GM23248 (cell line): ENCODE results near the gene APBA1. TPM values are rescaled to one million over a fixed set of nuclear protein-coding genes. Genes with fewer than 3 reads are reported as not detected.
A peak's percentile ranks its signal among the peaks of the same experiment; 100 is the strongest.
"Not testable (repeated sequence)": the region's sequence is repeated elsewhere in the genome, so short reads cannot be mapped to it uniquely, and the experiment has no call there.

Experiments
- DNase-seq: peaks from one replicate; pipeline ENCODE4 v3.0.0-alpha.2; 2015
- H2AFZ ChIP-seq: fragments of 200-600 bp; sonication (generic); 2 replicates; pipeline ENCODE4 v1.6.1; 2016; ENCODE audit warnings: antibody characterized with exemption
- H3F3A ChIP-seq: fragments of 200-600 bp; sonication (generic); 2 replicates; pipeline ENCODE4 v1.6.1; 2016; ENCODE audit warnings: mild to moderate bottlenecking, antibody characterized with exemption, mixed run types; ENCODE audit not compliant: insufficient read depth
- H3K27ac ChIP-seq: fragments of 200-600 bp; sonication (generic); 2 replicates; pipeline ENCODE4 v1.5.1; 2016; ENCODE audit warnings: mild to moderate bottlenecking
- H3K27me3 ChIP-seq: fragments of 200-600 bp; sonication (generic); replicated peaks from 2 replicates; pipeline ENCODE4 v1.6.1; 2016; ENCODE audit warnings: mild to moderate bottlenecking; ENCODE audit not compliant: insufficient read depth
- H3K36me3 ChIP-seq: fragments of 200-600 bp; sonication (generic); 2 replicates; pipeline ENCODE4 v1.6.1; 2016; ENCODE audit warnings: low read depth, mild to moderate bottlenecking
- H3K4me1 ChIP-seq: fragments of 200-600 bp; sonication (generic); 2 replicates; pipeline ENCODE4 v1.6.1; 2016; ENCODE audit warnings: mild to moderate bottlenecking; ENCODE audit not compliant: insufficient read depth
- H3K4me2 ChIP-seq: fragments of 200-600 bp; sonication (generic); one replicate; pipeline ENCODE4 v1.6.1; 2016; ENCODE audit warnings: mild to moderate bottlenecking; ENCODE audit not compliant: unreplicated experiment
- H3K4me3 ChIP-seq: fragments of 200-600 bp; sonication (generic); 2 replicates; pipeline ENCODE4 v1.5.1; 2016; ENCODE audit warnings: mild to moderate bottlenecking
- H3K79me2 ChIP-seq: fragments of 200-600 bp; sonication (generic); 2 replicates; pipeline ENCODE4 v1.6.1; 2016; ENCODE audit warnings: mild to moderate bottlenecking; ENCODE audit not compliant: insufficient read depth
- H3K9ac ChIP-seq: fragments of 200-600 bp; sonication (generic); 2 replicates; pipeline ENCODE4 v1.6.1; 2016; ENCODE audit warnings: mild to moderate bottlenecking
- H3K9me2 ChIP-seq: fragments of 200-600 bp; sonication (generic); 2 replicates; pipeline ENCODE4 v1.6.1; 2016; ENCODE audit warnings: mixed run types, mild to moderate bottlenecking, moderate library complexity; ENCODE audit not compliant: insufficient read depth
- H3K9me3 ChIP-seq: fragments of 200-600 bp; sonication (generic); one replicate; pipeline ENCODE4 v1.6.1; 2017; ENCODE audit warnings: low read depth
- H4K20me1 ChIP-seq: fragments of 200-600 bp; sonication (generic); 2 replicates; pipeline ENCODE4 v1.6.0; 2016; ENCODE audit not compliant: insufficient read depth
- EZH2 ChIP-seq: fragments of 200-600 bp; sonication (generic); IDR thresholded peaks from 2 replicates; pipeline ENCODE4 v1.6.1; 2018; ENCODE audit warnings: antibody characterized with exemption, mild to moderate bottlenecking; ENCODE audit not compliant: insufficient read depth, poor library complexity, severe bottlenecking
- EZH2phosphoT487 ChIP-seq: fragments of 200-600 bp; sonication (generic); IDR thresholded peaks from 2 replicates; pipeline ENCODE4 v1.6.1; 2018; ENCODE audit warnings: antibody characterized with exemption, moderate library complexity, mild to moderate bottlenecking, low read depth; ENCODE audit not compliant: insufficient read depth
- WGBS, 2 experiments: methylation state at CpG; one replicate each; pipeline ENCODE4 v1.1.6; 2015 to 2017; ENCODE audit warnings: low lambda C conversion rate in 2 of 2, low coverage in 1 of 2; ENCODE audit errors: missing lambda C conversion rate in 2 of 2; 5-methylcytosine and 5-hydroxymethylcytosine counted together
- in situ Hi-C: fragments of 300-500 bp; cut with MboI; formaldehyde crosslinking; loops from 2 replicates; pipeline ENCODE4 v1.15.0; 2020
- polyA plus RNA-seq: library from polyadenylated mRNA; unstranded; fragments of >200 nt; fragmentation: Nextera tagmentation; extraction: Ambion mirVana; gene quantifications from 2 replicates; pipeline ENCODE4 v1.2.1, GENCODE V29; 2016
- total RNA-seq: library from RNA; depleted of rRNA; stranded (reverse); fragments of >200 nt; shearing (Covaris generic); gene quantifications from 2 replicates; pipeline ENCODE4 v1.2.3, GENCODE V29; 2014

APBA1 gene
- total and polyA plus RNA-seq, 2 experiments from 2014 or later, result 0.93 to 11.3 TPM

DNA sequence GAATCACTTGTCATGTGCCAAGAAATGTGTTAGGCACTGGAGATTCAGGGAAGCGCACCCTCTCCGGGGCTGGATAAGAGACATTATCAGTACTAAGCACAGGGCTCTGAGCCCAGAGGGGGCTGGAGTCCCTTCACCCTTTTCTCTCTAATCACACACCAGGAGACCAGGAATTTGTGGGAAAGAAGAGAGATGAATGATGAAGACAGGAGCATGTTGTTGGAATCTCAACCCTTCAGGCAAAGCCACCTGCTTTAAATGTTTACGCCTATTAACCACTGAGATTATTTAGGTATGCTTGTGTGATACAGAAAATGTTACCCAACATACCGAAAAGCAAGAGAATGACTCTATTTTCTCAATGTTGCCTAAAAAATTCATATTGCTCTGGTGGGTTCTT, 227.4 kb downstream of the APBA1 start:
- Histone ChIP-seq H3K9me3 (no peaks in the 10 kb centered on the region), H3K79me2 (no peaks in the 10 kb centered on the region), H3K36me3 (no peaks in the 10 kb centered on the region), H2AFZ (no peak overlapping the region), H3K4me3 (no peak overlapping the region), H3K4me1 (peaks cover 9% of the 10 kb centered on the region; the same call in 1 of the 2 replicates), H3K9ac (no peak overlapping the region), H3K4me2 (no peak overlapping the region), H3K27ac (no peak overlapping the region), H3F3A (no peaks in the 10 kb centered on the region), H3K9me2 (no peaks in the 10 kb centered on the region), H3K27me3 (no peaks in the 10 kb centered on the region), H4K20me1 (no peaks in the 10 kb centered on the region)
- DNase-seq, result no peak
- in situ Hi-C loops, result loop anchor here (25.0 kb wide), 1 partner anchor 668 kb away; no protein-coding TSS in a partner anchor
- WGBS, 2 experiments, result 97% methylated on average over 4 of the region's 4 CpGs
- TF ChIP-seq EZH2, result no peak
- no peak for TF ChIP-seq EZH2phosphoT487

DNA sequence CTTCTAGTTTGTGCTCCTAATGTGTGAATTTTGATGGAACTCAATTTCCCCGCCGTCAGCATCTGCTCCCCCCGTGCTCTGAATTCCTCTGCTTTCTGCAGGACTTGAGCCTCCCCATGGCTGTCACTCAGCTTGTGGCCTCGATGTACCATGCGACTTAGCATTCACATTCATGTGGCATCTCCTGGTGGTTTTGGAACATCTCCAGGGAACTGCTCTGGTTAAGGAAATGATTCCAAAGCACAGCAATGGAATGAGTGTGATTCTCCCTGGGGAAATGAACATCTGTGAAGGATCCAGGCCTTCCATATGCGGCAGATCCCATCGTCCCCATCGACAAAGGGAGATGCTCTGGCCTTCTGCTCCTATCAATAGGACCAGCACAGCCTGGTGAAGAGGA, 228.2 kb downstream of the APBA1 start:
- H3K9me3 ChIP-seq, result no peaks in the 10 kb centered on the region
- no peaks in the 10 kb centered on the region for H3K9me2 ChIP-seq
- in situ Hi-C loops, result loop anchor here (25.0 kb wide), 1 partner anchor 668 kb away; no protein-coding TSS in a partner anchor
- H3K9ac ChIP-seq, result no peak overlapping the region
- no peak overlapping the region for H3K27ac ChIP-seq
- H3K4me2 ChIP-seq, result no peak overlapping the region
- 26 to 30% methylated on average over 8 of the region's 8 CpGs for WGBS, 2 experiments
- no peaks in the 10 kb centered on the region for H3K79me2 ChIP-seq
- TF ChIP-seq EZH2 (no peak), EZH2phosphoT487 (no peak)
- H3K36me3 ChIP-seq, result no peaks in the 10 kb centered on the region
- peaks cover 9% of the 10 kb centered on the region; the same call in 1 of the 2 replicates for H3K4me1 ChIP-seq
- no peak overlapping the region for H2AFZ ChIP-seq
- H3K4me3 ChIP-seq, result no peak overlapping the region
- no peaks in the 10 kb centered on the region for H4K20me1 ChIP-seq
- no peaks in the 10 kb centered on the region for H3K27me3 ChIP-seq
- no peaks in the 10 kb centered on the region for H3F3A ChIP-seq
- peak; percentile 89 for DNase-seq

DNA sequence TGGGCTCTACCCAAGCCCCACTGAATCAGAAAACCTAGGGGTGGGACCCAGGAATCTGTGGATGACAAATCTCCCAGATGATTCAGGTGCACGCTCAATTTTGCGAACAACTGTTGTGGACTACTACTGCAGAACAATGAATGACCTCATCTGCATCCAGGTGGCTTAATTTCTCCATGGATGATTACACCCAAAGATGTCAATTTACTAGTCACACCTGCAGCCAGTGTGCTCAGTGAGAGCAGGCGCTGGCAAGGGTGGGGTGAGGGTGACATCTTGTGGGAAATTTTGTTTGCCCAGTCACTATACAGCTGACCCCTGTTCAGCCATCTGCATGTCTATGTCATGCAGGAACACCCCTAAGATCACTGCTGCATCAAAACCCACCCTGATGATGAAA, 229.0 kb downstream of the APBA1 start:
- no peak overlapping the region for H3K4me2 ChIP-seq
- TF ChIP-seq EZH2 (no peak), EZH2phosphoT487 (no peak)
- no peak overlapping the region for H2AFZ ChIP-seq
- H3K27ac ChIP-seq, result no peak overlapping the region
- no peak overlapping the region for H3K4me3 ChIP-seq
- H3K9me2 ChIP-seq, result no peaks in the 10 kb centered on the region
- H3K4me1 ChIP-seq, result peaks cover 9% of the 10 kb centered on the region; the same call in 1 of the 2 replicates
- no peaks in the 10 kb centered on the region for H3K79me2 ChIP-seq
- no peaks in the 10 kb centered on the region for H3K36me3 ChIP-seq
- no peak overlapping the region for H3K9ac ChIP-seq
- no peaks in the 10 kb centered on the region for H3K27me3 ChIP-seq
- H3F3A ChIP-seq, result no peaks in the 10 kb centered on the region
- DNase-seq, result no peak
- no peaks in the 10 kb centered on the region for H3K9me3 ChIP-seq
- in situ Hi-C loops, result loop anchor here (25.0 kb wide), 1 partner anchor 669 kb away; no protein-coding TSS in a partner anchor
- no peaks in the 10 kb centered on the region for H4K20me1 ChIP-seq
- 98% methylated on average over 3 of the region's 3 CpGs for WGBS, 2 experiments

DNA sequence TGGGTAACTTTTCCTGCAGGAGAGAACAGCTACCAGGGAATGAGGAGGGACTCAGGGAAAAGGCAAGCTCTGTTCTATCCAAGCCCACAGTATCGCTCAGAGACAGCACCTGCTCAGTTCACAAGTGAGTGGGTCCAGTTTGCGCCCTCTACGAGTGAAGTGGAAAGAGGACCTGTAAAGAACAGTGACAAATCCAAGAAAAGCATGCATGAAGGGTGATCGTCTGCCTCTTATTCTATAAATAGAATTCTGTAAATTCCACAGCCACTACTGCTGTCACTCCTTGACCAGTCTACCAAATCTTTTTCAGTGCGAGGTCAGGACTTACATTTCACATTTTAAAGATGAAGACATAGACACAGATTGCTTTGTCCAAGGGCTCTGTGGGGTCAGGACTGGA, 229.7 kb downstream of the APBA1 start:
- H3K27me3 ChIP-seq, result no peaks in the 10 kb centered on the region
- H3F3A ChIP-seq, result no peaks in the 10 kb centered on the region
- H3K27ac ChIP-seq, result no peak overlapping the region
- H3K9ac ChIP-seq, result no peak overlapping the region
- no peak for DNase-seq
- no peak overlapping the region for H2AFZ ChIP-seq
- H3K4me1 ChIP-seq, result peaks cover 9% of the 10 kb centered on the region; the same call in 1 of the 2 replicates
- H4K20me1 ChIP-seq, result no peaks in the 10 kb centered on the region
- H3K36me3 ChIP-seq, result no peaks in the 10 kb centered on the region
- 94 to 96% methylated on average over 5 of the region's 5 CpGs for WGBS, 2 experiments
- no peak overlapping the region for H3K4me3 ChIP-seq
- no peaks in the 10 kb centered on the region for H3K79me2 ChIP-seq
- TF ChIP-seq EZH2 (no peak), EZH2phosphoT487 (no peak)
- H3K9me3 ChIP-seq, result no peaks in the 10 kb centered on the region
- in situ Hi-C loops, result loop anchor here (25.0 kb wide), 1 partner anchor 670 kb away; no protein-coding TSS in a partner anchor
- no peak overlapping the region for H3K4me2 ChIP-seq
- no peaks in the 10 kb centered on the region for H3K9me2 ChIP-seq

DNA sequence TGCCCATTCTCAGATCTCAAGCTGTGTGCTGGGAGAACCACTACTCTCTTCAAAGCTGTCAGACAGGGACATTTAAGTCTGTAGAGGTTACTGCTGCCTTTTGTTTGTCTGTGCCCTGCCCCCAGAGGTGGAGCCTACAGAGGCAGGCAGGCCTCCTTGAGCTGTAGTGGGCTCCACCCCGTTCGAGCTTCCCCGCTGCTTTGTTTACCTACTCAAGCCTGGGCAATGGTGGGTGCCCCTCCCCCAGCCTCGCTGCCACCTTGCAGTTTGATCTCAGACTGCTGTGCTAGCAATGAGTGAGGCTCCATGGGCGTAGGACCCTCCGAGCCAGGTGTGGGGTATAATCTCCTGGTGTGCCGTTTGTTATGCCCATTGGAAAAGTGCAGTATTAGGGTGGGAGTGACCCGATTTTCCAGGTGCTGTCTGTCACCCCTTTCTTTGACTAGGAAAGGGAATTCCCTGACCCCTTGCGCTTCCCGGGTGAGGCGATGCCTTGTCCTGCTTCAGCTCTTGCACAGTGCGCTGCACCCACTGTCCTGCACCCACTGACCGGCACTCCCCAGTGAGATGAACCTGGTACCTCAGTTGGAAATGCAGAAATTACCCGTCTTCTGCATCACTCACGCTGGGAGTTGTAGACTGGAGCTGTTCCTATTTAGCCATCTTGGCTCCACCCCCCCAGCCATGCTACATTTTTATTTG, 231.8 kb downstream of the APBA1 start:
- not testable (repeated sequence) for H3F3A ChIP-seq, H4K20me1 ChIP-seq, DNase-seq, H3K4me1 ChIP-seq, H3K27me3 ChIP-seq, H3K4me3 ChIP-seq, H3K9ac ChIP-seq, H3K27ac ChIP-seq, H3K9me2 ChIP-seq, H3K4me2 ChIP-seq, H3K9me3 ChIP-seq, H2AFZ ChIP-seq, H3K79me2 ChIP-seq, H3K36me3 ChIP-seq
- 96 to 99% methylated on average over 15 of the region's 15 CpGs for WGBS, 2 experiments
- in situ Hi-C loops, result loop anchor here (25.0 kb wide), 1 partner anchor 672 kb away; no protein-coding TSS in a partner anchor

DNA sequence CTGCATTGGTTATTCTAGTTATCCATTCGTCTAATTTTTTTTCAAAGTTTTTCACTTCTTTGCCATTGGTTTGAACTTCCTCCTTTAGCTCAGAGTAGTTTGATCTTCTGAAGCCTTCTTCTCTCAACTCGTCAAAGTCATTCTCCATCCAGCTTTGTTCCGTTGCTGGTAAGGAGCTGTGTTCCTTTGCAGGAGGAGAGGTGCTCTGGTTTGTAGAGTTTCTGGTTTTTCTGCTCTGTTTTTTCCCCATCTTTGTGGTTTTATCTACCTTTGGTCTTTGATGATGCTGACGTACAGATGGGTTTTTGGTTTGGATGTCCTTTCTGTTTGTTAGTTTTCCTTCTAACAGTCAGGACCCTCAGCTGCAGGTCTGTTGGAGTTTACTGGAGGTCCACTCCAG, 232.5 kb downstream of the APBA1 start:
- H4K20me1 ChIP-seq, H3K4me1 ChIP-seq, H3K27me3 ChIP-seq, H3K27ac ChIP-seq, H3K9me2 ChIP-seq, H3K9me3 ChIP-seq, H3F3A ChIP-seq, H3K36me3 ChIP-seq, H3K9ac ChIP-seq, H3K4me2 ChIP-seq, H3K79me2 ChIP-seq, H3K4me3 ChIP-seq, H2AFZ ChIP-seq, DNase-seq: not testable (repeated sequence)
- in situ Hi-C loops, result loop anchor here (25.0 kb wide), 1 partner anchor 673 kb away; no protein-coding TSS in a partner anchor
- WGBS, 2 experiments, result 96 to 97% methylated on average over 4 of the region's 4 CpGs
